IPS-18c (cell line): ENCODE results near the gene ZNF486.
"Not testable (repeated sequence)": the region's sequence is repeated elsewhere in the genome, so short reads cannot be mapped to it uniquely, and the experiment has no call there.

Experiments used
- H3K4me3 ChIP-seq: 2 replicates; pipeline ENCODE4 v1.7.0; 2013; ENCODE audit warnings: low read depth, mild to moderate bottlenecking, low read length, moderate library complexity; ENCODE audit not compliant: insufficient read depth
- H3K9me3 ChIP-seq: one replicate; pipeline ENCODE4 v1.6.1; 2013; ENCODE audit warnings: mild to moderate bottlenecking, low read length, moderate library complexity; ENCODE audit not compliant: control insufficient read depth, insufficient read depth

Gene ZNF486

GRCh38 chr19:20167020-20167644 lies at the start of gene ZNF486:
Gene ZNF486, plus strand, starts transcription at chr19:20167214. Its CDS starts 117 bp downstream, at chr19:20167331.
- H3K4me3 ChIP-seq = peak within 1 kb of the TSS; percentile 70

GRCh38 chr19:20118064-20118839 lies 48.8 kb upstream of the ZNF486 start:
- peaks cover 20% of the 10 kb centered on the region for H3K9me3 ChIP-seq
- H3K4me3 ChIP-seq = not testable (repeated sequence)

More at GRCh38 chr19:20167020-20167644, at the start of gene ZNF486:
- peaks cover 5% of the 10 kb centered on the region for H3K9me3 ChIP-seq

- Histone ChIP-seq H3K9me3 (peaks cover 3% of the 10 kb centered on the region), H3K4me3 (no peak overlapping the region)
Measured at GRCh38 chr19:20124879-20125278, 42.1 kb upstream of the ZNF486 start.

- not testable (repeated sequence) for H3K9me3 ChIP-seq, H3K4me3 ChIP-seq
Measured at GRCh38 chr19:20132933-20133332, 34.1 kb upstream of the ZNF486 start.

- not testable (repeated sequence) for H3K9me3 ChIP-seq, H3K4me3 ChIP-seq
Measured at GRCh38 chr19:20137714-20138113, 29.3 kb upstream of the ZNF486 start.

- no peak overlapping the region for H3K4me3 ChIP-seq
- peaks cover 2% of the 10 kb centered on the region for H3K9me3 ChIP-seq
Measured at GRCh38 chr19:20151617-20152145, 15.3 kb upstream of the ZNF486 start.

- not testable (repeated sequence) for H3K9me3 ChIP-seq, H3K4me3 ChIP-seq
Measured at GRCh38 chr19:20152506-20152905, 14.5 kb upstream of the ZNF486 start.

- H3K9me3 ChIP-seq = peaks cover 2% of the 10 kb centered on the region
- no peak overlapping the region for H3K4me3 ChIP-seq
Measured at GRCh38 chr19:20153281-20153680, 13.7 kb upstream of the ZNF486 start.

- H3K9me3 ChIP-seq = peaks cover 2% of the 10 kb centered on the region
Measured at GRCh38 chr19:20154636-20155035, 12.4 kb upstream of the ZNF486 start.

GRCh38 chr19:20162821-20163220 lies 4.2 kb upstream of the ZNF486 start:
- Histone ChIP-seq H3K4me3 (no peak overlapping the region), H3K9me3 (peaks cover 5% of the 10 kb centered on the region)

More at GRCh38 chr19:20154636-20155035, 12.4 kb upstream of the ZNF486 start:
- H3K4me3 ChIP-seq = no peak overlapping the region

GRCh38 chr19:20164456-20164855 lies 2.6 kb upstream of the ZNF486 start:
- Histone ChIP-seq H3K9me3 (peaks cover 5% of the 10 kb centered on the region), H3K4me3 (no peak overlapping the region)

- Histone ChIP-seq H3K9me3 (peaks cover 5% of the 10 kb centered on the region), H3K4me3 (no peak overlapping the region; the same call in 1 of the 2 replicates)
Measured at GRCh38 chr19:20165971-20166592, 932 bp upstream of the ZNF486 start.

GRCh38 chr19:20167651-20168122 lies 673 bp downstream of the ZNF486 start:
- H3K4me3 ChIP-seq = peak overlapping the region; percentile 70
- peaks cover 5% of the 10 kb centered on the region for H3K9me3 ChIP-seq

- no peak overlapping the region for H3K4me3 ChIP-seq
- H3K9me3 ChIP-seq = peaks cover 3% of the 10 kb centered on the region
Measured at GRCh38 chr19:20171285-20171684, 4.3 kb downstream of the ZNF486 start.

GRCh38 chr19:20175848-20176247 lies 8.8 kb downstream of the ZNF486 start:
- H3K4me3 ChIP-seq, H3K9me3 ChIP-seq: not testable (repeated sequence)

- H3K9me3 ChIP-seq, H3K4me3 ChIP-seq: not testable (repeated sequence)
Measured at GRCh38 chr19:20179956-20180355, 12.9 kb downstream of the ZNF486 start.

GRCh38 chr19:20182222-20182785 lies 15.3 kb downstream of the ZNF486 start:
- H3K4me3 ChIP-seq = no peak overlapping the region
- no peaks in the 10 kb centered on the region for H3K9me3 ChIP-seq
